Middle frontal gyrus (tissue), 1 donor: ENCODE measurements around the gene G0S2.

Experiments
- DNase-seq: peaks from one replicate; pipeline ENCODE4 v3.0.0-alpha.2; 2015; ENCODE audit warnings: low spot score; ENCODE audit errors: extremely low spot score

Gene G0S2, protein sequence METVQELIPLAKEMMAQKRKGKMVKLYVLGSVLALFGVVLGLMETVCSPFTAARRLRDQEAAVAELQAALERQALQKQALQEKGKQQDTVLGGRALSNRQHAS

DNA sequence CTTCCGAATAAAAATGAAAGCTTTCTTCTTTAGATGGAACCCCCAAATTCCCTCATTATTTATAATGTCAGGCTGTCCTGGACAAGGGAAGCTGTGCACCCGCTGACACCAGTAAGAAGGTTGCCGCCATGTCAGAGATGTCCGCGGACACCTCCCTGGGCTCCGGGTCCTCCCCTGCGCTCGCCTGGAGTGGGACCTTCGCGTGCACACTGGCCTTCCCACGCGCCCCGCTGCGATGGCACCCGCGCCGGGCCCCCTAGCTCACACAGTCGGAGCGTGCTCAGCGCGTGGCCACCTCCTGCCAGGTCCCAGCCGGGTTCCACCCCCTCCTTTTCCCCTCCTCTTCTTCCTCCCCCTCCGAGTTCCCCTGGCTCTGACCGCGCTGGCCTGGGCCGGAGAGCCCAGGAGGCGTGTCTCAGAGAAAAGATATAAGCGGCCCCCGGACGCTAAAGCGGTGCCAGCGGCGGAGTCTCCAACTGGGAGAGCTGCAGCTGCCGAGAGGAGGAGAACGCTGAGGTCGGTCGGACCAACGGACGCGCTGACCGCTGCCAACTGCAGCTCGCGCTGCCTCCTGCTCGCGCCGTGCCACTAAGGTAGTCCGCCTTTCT is at the start of gene G0S2:
G0S2 (plus strand) TSS at position 456 of the 608 bp plus-strand sequence. CDS start 273 bp downstream, outside the sequence.
- DNase-seq: no peak

DNA sequence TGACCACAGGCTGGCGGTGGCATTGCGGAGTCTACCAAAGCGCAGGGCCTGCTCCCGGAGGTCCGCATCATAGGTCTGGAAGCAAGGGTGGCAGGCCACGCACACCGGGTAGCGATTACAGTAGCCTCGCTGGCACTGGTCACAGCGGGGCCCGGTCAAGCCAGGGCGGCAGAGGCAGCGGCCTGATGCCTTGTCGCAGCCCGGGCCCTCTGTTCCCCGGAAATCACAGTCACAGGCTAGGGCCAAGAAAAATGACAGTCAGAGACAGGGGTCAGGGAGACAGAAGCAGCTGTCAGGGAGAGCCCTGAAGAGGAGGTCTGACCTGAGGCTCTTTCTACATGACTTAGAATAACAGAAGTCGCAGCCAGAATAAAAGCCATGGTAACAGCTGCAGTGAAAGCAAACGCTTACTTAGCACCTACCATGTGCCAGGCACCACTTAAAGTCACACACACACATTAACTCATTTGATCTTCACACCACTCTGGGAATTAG is 49.4 kb upstream of the G0S2 start:
- no peak for DNase-seq

DNA sequence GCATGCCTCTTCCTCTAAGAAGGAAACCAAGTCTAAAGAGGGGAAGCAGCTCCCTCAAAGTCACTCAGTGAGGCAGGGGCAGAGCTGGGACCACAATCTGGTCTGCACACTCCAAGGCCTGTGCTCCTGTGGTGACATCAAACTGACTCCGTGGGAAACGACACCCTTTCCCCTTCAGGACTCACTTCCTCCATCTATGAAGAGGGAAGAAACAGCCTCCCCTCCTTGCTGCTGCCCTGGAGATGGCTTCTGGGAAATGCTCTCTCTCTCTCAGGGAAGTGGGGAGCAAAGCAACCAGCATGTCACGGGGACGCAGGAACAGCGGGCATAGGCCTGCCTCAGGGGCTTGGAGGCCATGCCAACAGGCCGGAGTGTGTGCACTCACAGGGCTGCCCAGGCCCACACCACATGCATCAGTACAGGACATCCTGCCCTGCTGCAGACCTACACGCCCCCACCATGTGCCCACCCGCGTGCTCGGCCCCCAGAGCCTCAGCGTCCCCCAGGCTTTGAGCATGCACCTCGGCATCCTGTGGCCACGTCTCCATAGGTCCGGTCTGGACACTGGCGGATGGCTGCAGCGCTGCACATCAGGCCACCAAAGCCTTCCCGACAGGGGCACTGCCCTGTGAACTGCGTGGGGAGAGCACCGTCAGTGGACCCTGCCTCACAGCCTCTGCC is 48.7 kb upstream of the G0S2 start:
- DNase-seq: no peak

DNA sequence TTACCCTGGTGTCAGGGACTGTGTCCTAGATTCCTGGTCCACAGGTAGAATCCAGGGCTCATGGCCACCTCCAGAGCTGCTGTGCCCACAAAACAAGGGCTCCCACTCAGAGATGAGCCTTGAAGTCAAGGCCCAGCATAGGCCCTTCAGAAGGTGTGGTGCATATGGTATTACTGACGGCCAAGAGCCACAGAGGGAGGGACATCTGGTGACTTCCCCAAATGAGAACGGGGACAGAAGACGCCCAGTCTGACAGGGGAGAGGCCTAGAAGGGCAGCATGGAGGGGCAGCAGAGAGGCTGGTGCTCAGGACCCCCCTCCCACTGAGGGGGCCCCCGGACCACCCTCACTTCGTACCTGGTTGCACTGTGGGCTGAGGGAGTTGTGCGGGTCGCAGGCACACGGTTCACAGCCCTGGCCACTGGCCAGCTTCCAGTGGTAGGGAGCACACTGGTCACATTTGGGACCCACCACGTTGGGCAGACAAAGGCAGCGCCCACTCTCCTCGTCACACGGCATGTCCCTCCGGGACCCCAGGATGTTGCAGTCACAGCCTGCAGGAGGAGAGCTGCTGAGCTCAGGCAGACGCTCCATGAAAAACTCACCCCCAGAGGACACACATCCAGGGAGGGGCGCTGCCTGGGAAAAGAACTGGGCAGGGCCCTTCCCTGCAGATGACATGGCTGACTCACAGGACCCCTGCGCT is 48.0 kb upstream of the G0S2 start:
- DNase-seq: no peak

DNA sequence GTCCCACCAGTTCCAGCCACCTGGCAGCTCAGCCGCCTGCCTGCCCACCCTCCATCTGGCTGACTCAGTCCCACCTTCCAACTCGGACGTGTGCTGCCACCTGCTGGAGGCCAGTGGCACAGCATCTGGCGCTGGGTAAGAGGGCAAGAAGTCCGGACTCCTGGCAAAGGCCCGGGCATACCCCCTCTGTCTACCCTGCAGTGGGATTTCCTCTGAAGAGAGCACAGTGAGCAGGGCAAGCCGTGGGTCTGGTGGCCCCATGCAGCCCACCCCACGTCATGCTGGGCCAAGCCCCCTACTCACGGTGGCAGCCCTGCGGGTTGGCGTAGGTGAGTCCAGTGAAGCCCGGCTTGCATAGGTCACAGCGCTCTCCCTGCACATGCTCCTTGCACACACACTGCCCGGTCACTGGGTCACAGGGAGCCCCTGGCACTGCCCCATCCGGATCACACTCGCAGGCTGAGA is 47.4 kb upstream of the G0S2 start:
- peak; percentile 82 for DNase-seq

DNA sequence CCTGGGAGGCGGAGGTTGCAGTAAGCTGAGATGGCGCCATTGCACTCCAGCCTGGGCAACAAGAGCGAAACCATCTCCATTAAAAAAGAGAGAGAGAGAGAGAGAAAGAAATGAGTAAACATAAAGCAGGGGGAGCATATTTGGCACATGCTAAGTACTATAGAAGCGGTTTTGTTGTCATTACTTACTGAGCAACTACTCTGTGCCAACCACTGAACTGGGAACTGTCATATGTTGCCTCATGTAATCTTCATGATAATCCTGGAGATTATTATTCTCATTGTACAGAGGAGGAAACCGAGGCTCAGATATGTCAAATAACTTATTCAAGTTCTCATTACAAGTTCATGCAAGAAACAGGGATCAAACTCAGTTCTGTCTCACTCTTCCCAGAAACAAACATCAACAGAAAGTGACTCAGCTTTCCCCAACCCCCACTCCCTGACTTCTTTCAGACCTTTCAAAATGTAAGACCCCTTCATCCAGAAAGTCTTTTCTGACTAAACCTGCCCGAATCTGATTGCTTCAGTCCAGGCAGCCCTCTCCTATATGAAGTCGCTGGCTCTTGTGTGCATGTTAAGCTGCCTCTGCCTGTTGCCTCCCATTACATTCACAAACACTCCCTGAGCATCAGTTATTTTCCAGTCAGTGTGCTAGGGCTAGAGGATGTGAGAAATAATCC is 46.5 kb upstream of the G0S2 start:
- DNase-seq: no peak

DNA sequence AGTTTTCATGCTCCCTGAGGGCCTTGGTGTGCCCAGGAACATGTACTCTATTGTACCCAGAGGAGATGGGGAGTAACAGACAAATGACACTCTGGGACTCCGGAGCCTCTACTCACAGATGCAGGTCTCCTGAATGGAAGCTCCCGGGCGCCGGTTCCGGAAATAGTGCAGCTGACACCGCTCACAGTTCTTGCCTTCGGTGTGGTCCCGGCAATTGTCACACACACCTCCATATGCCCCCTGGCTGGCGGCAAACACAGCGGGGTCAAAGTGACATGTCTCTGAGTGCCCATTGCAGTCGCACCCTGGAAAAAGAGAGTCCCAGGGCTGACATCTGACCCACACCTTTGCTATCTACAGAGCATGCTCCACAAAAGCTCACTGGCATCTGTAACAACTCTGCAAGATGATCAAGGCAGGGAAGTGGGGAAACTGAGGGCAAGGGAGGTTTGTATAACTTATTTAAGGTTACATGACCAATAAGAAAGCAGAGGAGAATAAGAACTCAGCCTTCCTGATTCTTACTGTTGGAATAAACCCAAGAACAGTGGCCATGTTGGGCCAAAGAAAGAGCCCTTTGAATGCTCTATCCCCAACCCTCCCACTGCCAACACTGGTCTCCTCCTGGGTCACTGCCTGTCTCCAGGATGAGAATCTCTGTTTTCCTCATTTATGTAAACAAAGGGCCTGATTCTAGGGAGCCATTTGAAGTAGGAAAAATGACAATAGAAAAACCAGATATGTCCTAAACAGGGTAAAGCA is 45.4 kb upstream of the G0S2 start:
- no peak for DNase-seq

DNA sequence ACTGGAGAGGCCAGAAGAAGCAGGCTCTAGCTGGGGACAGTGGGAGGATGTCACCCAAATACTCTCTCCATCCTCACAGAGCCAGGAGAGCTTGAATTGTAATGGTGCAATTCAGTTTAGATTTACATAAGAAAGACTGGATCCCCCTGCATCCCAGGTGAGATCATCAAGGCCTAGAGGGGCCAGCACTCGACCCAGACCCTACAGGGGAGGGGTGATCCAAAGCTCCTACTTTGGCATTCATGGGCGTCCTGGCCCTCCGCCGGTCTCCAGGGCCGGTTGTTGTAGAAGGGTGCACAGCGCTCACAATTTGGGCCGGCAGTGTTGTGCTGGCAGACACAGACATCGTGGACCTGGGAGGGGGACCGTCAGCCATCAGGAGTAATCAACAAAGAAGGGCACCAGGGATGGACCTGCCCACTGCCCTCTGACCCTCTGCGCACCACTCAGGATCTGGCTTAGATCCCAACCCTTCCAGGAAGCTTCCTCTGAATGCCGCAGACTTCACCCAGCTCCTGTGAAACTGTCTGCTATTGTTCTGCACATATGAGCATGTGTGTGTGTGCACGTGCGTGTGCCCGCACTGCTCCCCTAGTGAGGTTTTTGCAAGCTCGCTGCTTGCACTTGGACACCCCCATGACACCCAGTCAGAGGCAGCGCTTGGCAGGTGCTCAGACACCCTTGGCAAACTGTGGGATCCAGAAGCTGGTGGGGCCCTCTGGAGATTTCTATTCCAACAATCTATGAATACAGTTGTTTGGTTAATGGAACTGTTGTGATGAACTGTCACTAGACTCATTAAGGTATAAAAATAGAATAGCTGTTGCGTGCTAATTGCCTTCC is 44.6 kb upstream of the G0S2 start:
- DNase-seq: no peak

DNA sequence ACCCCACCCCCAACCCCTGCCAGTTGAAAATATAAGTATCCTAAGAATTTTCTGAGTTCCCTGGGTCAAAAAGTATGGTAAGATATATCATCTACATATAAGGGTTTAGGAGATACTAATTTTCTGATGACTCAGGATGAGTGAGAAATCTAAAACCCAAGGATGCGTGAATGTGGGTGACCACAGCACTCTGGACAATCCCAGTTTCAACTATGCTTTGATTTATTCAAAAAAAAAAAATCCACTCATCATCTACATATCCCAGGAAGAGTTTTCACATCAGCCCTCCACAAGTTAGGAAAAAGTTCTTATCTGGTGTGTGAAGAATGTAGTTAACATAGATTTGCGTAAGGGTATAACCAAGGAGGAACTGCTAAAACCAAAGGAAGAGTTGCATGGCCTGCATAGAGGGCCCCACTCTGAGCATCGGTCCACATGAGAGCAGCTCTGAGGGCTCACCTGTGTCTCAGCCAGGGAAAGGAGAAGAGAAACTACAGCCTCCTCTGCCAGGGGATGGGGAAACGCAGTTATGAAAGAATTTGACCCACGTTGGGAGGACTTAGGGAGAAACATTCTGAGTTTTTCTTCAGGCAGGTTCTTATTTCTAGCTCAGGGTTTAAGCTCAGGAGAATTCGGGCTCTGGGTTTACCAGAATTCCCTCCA is 41.7 kb upstream of the G0S2 start:
- no peak for DNase-seq

DNA sequence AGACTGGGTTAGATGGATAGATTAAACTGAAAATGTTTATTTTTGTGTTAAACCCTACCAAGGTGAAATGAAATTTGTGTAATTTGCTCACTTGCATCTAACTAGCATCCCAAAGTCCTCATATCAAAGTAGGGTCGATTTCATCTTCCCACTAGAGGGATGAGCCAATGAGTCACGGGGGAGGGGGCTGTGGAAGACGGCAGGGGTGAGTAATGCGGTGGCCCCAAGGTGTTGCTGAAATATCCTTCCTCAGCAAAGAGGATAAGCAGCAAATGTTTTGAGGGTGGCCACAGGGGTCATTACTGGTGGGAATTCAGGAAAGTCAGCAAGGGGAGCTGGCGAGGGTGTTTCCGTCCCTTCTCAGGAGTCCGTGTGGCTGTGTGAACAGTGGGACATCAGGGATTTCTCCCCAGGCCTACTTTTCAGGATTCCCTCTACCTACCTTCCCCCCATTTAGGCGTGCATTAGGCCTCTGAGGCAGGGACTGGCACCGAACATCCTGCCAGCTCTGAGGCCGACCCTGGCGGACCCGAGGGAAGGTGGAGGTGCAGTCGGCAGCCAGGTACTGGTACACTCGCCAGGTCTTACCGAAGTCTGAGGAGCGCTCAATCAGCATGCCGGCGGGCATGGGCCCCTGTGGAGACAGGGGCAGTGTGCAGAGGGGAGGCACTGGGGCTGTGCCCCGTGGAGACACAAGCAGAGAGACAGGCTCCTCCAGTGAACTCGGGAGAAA is 41.0 kb upstream of the G0S2 start:
- no peak for DNase-seq

DNA sequence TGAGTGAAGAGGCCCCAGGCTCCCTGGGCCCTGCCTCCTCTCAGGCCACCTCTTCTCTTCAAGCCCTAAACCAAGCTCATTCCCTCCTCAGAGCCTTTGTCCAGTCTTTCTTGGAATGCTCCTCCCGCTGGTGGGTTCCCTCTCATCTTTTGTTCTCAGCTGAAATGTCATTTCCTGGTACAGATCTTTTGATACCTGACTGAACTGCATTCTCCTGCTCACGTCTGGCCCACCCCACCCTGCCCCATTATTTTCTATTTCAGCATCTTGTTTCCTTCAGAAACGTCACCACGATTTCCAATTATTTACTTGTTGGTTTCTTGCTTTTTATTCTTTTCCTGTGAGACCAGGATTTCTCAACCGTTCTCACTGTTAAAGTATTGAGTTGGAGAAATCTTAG is 39.4 kb upstream of the G0S2 start:
- no peak for DNase-seq

DNA sequence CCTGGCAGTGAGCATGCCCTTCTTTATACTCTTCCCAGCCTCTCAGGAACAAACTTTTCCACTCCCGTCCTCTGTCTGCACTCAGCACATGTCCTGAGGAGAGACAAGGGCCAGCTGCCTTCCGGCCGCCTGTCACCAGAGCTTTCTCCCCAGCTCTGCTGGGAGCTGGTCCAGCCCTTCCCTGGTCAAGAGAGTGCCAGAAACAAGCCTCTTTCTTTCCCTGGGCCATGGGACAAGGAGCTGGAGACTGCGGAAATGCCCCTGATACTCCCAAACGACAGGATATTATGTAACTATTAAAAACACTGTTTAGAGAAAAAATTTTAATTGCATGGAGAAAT is 33.4 kb upstream of the G0S2 start:
- DNase-seq: peak; percentile 60

DNA sequence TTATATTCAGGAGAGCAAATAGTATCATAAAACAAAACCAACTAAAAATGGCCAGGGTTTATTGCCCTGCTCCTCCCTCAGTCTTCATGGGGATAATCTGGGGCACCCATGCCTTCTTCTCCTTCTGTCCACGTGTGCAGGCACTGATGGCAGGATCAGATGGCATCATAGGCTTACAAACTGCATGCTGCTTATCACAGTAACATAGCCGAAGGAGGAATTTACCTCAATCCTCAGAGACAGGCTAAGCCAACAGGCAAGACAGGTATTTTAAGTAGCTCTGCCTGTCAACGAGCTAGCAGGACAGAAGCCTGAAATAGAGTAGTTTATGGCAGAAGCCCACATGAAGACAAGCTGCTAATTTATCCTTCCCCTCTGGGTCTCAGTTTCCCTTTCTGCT is 32.4 kb upstream of the G0S2 start:
- DNase-seq: no peak

DNA sequence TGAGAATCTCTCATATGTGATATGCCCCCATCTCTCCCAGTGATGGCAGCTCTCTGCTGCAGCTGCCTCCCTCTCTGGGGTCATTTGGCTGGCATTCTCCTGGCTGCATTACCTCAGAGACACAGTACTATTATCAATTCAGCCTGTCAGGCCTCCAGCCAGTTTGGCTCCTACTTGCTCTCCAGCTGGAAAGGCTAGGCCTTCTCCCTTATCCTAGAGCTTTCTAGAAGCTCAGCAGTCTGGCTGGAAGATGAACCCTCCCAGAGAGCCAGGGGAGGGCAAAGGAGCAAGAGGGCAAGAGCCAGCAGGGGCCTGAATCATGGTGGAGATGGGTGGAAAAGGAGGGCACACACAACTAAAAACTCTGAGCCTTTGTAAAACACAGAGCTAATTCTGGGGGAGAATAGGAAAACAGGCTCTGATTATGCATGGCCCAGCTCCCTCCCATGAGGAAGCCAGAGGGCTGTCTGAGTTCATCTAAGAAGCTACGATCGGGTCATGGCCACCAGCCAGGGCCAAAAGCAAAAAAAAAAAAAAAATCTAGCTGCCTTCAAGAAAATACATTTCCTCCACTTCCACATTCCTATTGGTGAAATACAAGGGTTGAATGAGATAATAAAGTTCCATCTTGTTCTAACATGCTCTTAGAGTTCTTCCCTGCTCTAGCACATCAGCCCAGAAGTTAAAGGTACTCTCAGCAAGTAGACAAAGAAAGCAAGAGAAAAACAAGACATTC is 31.8 kb upstream of the G0S2 start:
- peak; percentile 42 for DNase-seq

DNA sequence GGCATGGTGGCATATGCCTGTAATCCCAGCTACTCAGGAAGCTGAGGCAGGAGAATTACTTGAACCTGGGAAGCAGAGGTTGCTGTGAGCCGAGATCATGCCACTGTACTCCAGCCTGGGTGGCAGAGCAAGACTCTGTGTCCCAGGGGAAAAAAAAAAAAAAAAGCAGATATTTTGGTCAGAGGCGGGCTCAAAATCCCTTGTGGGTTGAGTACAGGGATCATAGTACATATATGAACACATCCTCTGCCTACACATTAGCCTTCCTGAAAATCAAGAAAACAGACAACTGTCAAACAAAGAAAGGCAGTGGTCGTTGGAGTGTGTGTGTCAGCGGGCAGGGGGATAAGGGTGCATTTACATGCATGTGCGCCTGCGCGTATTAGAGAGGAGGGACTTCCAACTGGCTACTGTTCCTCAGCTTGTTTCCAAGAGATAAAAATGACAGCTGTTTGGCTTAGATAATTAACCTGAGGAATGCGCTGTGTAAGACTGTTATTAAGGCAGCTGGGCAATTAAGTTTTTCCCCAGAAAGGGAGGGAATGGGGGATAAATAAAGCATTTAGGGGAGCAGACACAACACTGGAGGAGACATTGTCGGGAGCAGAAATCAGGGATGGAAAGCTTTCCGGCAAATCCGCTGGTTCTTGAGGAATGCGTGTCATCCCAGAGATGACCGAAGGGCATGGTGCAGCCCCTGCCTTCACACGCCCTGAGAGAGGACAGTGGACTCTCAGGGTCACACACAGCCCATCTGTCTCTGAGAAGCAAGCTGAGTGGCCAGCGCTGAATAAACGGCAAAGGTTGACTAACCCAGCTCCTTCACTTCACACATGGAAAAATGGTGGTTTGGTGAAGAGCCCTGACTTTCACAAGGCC is 29.4 kb upstream of the G0S2 start:
- DNase-seq: no peak

DNA sequence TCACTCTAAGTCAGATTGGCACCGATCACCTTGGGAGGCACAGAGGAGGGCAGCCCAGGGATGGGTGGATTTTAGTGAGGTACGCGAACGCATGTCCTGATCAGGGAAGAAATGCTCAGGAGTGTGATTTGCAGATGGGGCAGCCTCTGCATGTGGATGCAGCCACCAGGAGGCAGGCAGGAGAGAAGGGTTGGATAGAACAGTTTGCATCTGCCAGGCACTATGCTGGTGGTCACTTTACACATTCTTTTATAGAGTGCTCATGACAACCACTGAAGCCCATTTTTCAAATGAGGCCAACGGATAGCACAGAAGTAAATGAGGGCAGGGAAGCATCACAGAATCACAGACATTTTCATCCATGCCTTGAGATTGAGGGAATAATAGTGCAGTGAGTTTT is 28.7 kb upstream of the G0S2 start:
- no peak for DNase-seq

DNA sequence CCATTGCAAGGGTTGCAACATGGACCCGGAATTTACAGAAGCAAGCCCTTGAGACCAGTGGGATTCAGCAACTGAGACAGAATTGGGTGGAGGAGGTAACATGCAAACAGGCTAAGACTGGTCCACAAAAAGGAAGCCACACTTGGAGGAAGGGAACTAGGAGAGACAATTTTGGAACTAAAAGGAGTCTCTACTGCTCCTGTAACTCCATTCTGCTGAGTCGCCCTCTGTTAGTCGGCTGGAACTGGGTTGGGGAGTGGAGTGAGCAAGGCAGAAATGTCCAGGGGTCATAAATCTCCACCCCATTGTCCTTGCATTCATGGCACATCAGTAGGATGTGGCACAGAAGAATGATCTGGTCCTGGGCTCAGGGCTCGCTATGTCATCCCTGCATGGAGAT is 28.1 kb upstream of the G0S2 start:
- no peak for DNase-seq
